Measurements from ENCODE around the gene BRCC3.
A peak's percentile ranks its signal among the peaks of the same experiment; 100 is the strongest.

The BRCC3 gene

GRCh38 chrX:155052738-155053498 is 18.4 kb upstream of the BRCC3 start:
- Histone ChIP-seq H3K4me3 (replicated peaks; ENCODE audit: insufficient read depth, low read length) (no peak overlapping the region), H3K27ac (replicated peaks) (no peak overlapping the region), H3K27me3 (ENCODE audit: insufficient read depth, poor library complexity, severe bottlenecking) (no peaks in the 10 kb centered on the region)
- no peak for DNase-seq (ENCODE audit: low read depth in 1 of 2, low spot score in 1 of 2)
- TF ChIP-seq REST (IDR thresholded peaks at IDR 0.05; ENCODE audit: insufficient replicate concordance, low read depth) (no peak), CTCF (IDR thresholded peaks at IDR 0.05; ENCODE audit: insufficient read depth, low read length) (no peak), POLR2AphosphoS5 (IDR thresholded peaks at IDR 0.05; ENCODE audit: low read depth) (no peak), SPI1 (IDR thresholded peaks at IDR 0.05; ENCODE audit: borderline replicate concordance, low read depth) (no peak), GABPA (IDR thresholded peaks at IDR 0.05; ENCODE audit: low read depth) (no peak)

- DNase-seq (ENCODE audit: low read depth in 1 of 2, low spot score in 1 of 2) = no peak
- H3K27ac ChIP-seq (replicated peaks) = no peak overlapping the region
- H3K4me3 ChIP-seq (replicated peaks; ENCODE audit: insufficient read depth, low read length) = no peak overlapping the region
- no peaks in the 10 kb centered on the region for H3K27me3 ChIP-seq (ENCODE audit: insufficient read depth, poor library complexity, severe bottlenecking)
- TF ChIP-seq SPI1 (IDR thresholded peaks at IDR 0.05; ENCODE audit: borderline replicate concordance, low read depth) (0 out of 2 replicates have a peak, but pooled peaks have one; percentile 11), REST (IDR thresholded peaks at IDR 0.05; ENCODE audit: insufficient replicate concordance, low read depth) (no peak)
Measured at GRCh38 chrX:155053656-155054055, 17.7 kb upstream of the BRCC3 start.

- DNase-seq (ENCODE audit: low read depth in 1 of 2, low spot score in 1 of 2) = no peak
- TF ChIP-seq GABPA (IDR thresholded peaks at IDR 0.05; ENCODE audit: low read depth) = no peak
- no peaks in the 10 kb centered on the region for H3K27me3 ChIP-seq (ENCODE audit: insufficient read depth, poor library complexity, severe bottlenecking)
- no peak overlapping the region for H3K27ac ChIP-seq (replicated peaks)
- H3K4me3 ChIP-seq (replicated peaks; ENCODE audit: insufficient read depth, low read length) = no peak overlapping the region
Measured at GRCh38 chrX:155054255-155054654, 17.1 kb upstream of the BRCC3 start.

- no peak overlapping the region for H3K4me3 ChIP-seq (replicated peaks; ENCODE audit: insufficient read depth, low read length)
- no peak for DNase-seq (ENCODE audit: low read depth in 1 of 2, low spot score in 1 of 2)
- TF ChIP-seq POLR2AphosphoS5 (IDR thresholded peaks at IDR 0.05; ENCODE audit: low read depth) (no peak), SPI1 (IDR thresholded peaks at IDR 0.05; ENCODE audit: borderline replicate concordance, low read depth) (no peak), REST (IDR thresholded peaks at IDR 0.05; ENCODE audit: insufficient replicate concordance, low read depth) (no peak), CTCF (IDR thresholded peaks at IDR 0.05; ENCODE audit: insufficient read depth, low read length) (no peak), GABPA (IDR thresholded peaks at IDR 0.05; ENCODE audit: low read depth) (no peak)
- no peaks in the 10 kb centered on the region for H3K27me3 ChIP-seq (ENCODE audit: insufficient read depth, poor library complexity, severe bottlenecking)
- no peak overlapping the region for H3K27ac ChIP-seq (replicated peaks)
Measured at GRCh38 chrX:155055494-155055893, 15.8 kb upstream of the BRCC3 start.

All from HL-60 (cell line).